ENCODE results near the gene PRTN3. TPM values are rescaled to one million over a fixed set of nuclear protein-coding genes. Genes with fewer than 3 reads are reported as not detected.
A peak's percentile ranks its signal among the peaks of the same experiment; 100 is the strongest.
"Not testable (repeated sequence)": the region's sequence is repeated elsewhere in the genome, so short reads cannot be mapped to it uniquely, and the experiment has no call there.

The PRTN3 gene
- total RNA-seq, 1 experiment from 2014 or later = not detected

GRCh38 chr19:843836-844545 lies 3.2 kb downstream of the PRTN3 start:
- DNase-seq (ENCODE audit: low read depth) = no peak

DNA sequence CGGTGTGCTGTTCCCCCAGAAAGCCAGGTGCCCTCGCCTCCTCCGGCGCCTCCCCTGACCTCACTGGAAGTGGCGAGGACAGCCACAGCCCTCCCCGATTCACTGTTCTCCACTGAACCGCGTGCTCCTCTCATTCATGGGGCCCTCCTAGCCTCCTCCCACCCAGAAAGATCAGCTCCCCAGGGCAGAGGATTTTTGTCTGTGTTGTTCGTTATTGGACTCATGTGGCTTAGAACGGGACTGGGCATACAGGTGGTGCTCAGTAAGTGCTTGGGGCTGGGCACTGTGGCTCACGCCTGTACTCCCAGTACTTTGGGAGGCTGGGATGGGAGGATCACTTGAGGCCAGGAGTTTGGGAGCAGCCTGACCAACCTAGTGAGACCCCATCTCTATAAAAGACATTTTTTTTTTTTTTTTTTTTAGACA lies 3.8 kb downstream of the PRTN3 start:
- DNase-seq (ENCODE audit: low read depth) = no peak

DNA sequence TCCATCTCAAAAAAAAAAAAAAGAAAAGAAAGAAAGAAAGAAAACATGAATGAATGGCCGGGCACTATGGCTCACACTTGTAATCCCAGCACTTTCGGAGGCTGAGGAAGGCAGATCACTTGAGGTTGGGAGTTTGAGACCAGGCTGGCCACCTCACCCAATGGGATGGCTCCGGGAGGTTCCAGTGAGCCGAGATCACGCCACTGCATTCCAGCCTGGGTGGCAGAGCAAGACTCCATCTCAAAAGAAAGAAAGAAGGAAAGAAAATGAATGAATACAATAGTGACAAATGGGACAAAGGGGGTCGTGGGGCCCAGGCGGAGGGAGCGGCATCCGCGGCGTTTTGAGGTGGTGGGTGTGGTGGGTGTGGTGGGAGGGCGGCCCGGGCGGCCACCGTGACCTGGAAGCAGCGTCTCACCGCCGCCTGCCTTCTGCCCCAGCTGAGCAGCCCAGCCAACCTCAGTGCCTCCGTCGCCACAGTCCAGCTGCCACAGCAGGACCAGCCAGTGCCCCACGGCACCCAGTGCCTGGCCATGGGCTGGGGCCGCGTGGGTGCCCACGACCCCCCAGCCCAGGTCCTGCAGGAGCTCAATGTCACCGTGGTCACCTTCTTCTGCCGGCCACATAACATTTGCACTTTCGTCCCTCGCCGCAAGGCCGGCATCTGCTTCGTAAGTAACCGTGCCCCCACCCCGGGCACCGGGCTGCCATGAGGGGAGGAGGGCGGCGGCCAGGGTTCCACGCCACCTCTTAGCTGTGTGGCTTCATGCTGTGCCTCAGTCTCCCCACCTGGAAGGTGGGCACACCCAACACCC lies 5.1 kb downstream of the PRTN3 start:
- no peak for DNase-seq (ENCODE audit: low read depth)

- DNase-seq (ENCODE audit: low read depth) = no peak
Measured at GRCh38 chr19:848386-848921, 7.7 kb downstream of the PRTN3 start.

GRCh38 chr19:849195-849594 lies 8.4 kb downstream of the PRTN3 start:
- DNase-seq (ENCODE audit: low read depth) = not testable (repeated sequence)

- DNase-seq (ENCODE audit: low read depth) = peak; percentile 69
Measured at GRCh38 chr19:850221-850978, 9.6 kb downstream of the PRTN3 start.

DNA sequence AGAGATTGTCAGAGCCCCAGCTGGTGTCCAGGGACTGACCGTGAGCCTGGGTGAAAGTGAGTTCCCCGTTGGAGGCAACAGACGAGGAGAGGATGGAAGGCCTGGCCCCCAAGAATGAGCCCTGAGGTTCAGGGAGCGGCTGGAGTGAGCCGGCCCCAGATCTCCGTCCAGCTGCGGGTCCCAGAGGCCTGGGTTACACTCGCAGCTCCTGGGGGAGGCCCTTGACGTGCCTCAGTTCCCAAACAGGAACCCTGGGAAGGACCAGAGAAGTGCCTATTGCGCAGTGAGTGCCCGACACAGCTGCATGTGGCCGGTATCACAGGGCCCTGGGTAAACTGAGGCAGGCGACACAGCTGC lies 10.2 kb downstream of the PRTN3 start:
- DNase-seq (ENCODE audit: low read depth) = no peak

DNA sequence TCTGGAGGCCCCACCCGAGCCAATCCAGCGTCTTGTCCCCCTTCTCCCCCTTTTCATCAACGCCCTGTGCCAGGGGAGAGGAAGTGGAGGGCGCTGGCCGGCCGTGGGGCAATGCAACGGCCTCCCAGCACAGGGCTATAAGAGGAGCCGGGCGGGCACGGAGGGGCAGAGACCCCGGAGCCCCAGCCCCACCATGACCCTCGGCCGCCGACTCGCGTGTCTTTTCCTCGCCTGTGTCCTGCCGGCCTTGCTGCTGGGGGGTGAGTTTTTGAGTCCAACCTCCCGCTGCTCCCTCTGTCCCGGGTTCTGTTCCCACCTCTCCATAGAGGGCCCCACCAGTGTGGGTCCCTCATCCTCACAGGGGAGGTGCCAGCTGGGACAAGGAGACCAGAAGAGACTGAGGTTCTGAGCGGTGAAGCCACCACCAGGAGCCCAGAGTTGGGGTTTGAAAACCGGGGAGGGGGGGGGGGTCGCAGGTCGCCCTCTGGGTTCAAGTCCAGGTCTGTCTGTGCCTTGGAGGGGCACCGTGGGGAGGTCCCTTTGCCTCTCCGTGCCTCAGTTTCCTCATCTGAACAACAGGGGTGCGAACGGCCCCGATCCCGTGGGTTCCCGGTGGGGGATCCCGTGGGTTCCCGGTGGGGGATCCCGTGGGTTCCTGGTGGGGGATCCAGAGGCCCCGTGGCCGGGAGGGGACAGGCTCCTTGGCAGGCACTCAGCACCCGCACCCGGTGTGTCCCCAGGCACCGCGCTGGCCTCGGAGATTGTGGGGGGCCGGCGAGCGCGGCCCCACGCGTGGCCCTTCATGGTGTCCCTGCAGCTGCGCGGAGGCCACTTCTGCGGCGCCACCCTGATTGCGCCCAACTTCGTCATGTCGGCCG lies 11.6 kb downstream of the PRTN3 start, which contains the start of gene ELANE:
TSS of gene ELANE (plus strand) at position 168 of the 878 bp plus-strand sequence. CDS start at position 194, 26 bp downstream.
- DNase-seq (ENCODE audit: low read depth) = no peak

GRCh38 chr19:853014-853585 lies 12.3 kb downstream of the PRTN3 start:
- no peak for DNase-seq (ENCODE audit: low read depth)

DNA sequence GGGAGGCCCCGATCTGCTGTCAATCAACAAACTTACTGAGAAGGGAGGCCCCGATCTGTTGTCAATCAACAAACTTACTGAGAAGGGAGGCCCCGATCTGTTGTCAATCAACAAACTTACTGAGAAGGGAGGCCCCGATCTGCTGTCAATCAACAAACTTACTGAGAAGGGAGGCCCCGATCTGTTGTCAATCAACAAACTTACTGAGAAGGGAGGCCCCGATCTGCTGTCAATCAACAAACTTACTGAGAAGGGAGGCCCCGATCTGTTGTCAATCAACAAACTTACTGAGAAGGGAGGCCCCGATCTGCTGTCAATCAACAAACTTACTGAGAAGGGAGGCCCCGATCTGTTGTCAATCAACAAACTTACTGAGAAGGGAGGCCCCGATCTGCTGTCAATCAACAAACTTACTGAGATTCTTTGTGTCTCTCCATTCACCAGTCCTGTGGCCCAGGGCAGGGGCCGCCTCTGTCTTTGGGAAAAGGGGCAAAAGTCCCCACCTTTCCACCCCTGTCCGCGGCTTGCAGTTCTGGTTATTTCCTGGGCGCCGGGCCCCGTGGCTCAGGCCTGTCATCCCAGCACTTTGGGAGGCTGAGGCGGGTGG lies 12.9 kb downstream of the PRTN3 start:
- not testable (repeated sequence) for DNase-seq (ENCODE audit: low read depth)

DNA sequence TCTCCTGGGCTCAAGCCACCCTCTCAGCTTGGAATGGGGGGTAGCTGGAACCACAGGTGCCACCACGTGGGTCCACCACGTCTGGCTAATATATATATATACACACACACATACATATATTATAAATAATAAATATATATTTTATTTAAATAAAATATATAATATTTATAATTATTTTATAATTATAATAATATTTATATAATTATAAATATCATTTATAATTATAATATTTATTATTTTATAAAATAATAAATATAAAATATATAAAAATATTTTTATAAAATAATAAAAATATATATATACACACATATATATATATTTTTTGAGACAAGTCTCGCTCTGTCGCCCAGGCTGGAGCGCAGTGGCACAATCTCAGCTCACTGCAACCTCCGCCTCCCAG lies 13.8 kb downstream of the PRTN3 start:
- DNase-seq (ENCODE audit: low read depth) = no peak

GRCh38 chr19:855142-855541 lies 14.3 kb downstream of the PRTN3 start:
- no peak for DNase-seq (ENCODE audit: low read depth)

- DNase-seq (ENCODE audit: low read depth) = no peak
Measured at GRCh38 chr19:855566-856120, 14.8 kb downstream of the PRTN3 start.

DNA sequence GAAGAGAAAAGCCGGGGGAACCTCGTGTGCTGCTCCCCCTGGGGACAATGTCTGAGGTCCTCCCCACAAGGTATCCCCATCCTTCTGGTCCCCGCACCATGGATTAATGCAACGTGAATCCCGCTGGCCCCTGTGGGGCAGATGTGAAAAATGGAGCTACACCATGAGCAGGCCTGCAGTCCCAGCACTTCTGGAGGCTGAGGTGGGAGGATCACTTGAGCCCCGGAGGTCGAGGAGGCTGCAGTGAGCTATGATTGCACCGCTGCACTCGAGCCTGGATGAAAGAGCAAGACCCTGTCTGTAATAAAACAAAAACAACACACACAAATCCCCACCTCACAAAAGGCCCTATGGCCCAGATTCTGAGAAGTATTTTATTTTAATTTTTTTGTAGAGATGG lies 17.5 kb downstream of the PRTN3 start:
- no peak for DNase-seq (ENCODE audit: low read depth)

DNA sequence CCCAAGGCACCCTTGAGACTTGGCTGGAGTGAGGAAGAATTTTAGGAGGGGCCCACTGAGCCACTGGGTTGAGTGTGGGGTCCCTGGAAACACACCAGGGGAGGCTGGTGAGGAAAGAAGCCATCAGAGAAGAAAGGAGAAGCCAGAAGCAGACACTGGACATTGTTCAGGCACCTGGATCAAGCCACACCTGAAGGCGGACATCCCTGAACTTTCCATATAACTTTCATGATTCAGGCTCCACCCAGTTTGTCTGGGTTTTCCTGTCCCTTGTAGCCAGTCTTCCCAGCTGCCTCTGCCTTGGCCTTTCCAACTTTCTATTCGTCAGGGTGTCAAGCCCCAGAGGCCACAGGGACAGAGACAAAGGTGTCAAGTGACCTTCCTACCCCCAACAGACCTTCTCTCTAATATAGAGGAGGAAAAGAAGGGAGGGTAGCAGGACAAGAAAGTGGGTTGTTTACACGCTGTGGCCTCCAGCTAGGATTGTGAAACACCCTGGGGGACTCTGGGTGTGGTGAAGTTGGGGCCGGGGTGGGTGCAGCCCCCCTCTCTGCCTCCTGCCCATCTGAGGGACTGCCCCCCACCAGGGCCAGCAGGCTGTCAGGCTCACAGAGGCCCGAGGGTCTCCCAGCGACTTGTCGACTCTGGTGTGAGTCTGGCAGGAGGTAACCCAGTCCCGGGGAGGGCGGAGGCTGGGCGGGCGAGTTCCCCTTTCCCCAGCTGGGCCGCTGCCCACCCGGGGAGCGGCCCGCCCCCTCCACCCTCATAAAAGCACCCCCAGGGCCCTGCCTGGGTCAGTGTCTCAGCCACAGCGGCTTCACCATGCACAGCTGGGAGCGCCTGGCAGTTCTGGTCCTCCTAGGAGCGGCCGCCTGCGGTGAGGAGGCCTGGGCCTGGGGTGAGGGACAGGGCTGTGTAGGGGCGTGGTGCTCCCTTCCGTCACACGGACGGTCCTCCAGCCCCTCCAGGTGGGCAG lies 18.4 kb downstream of the PRTN3 start, which contains the start of gene CFD:
TSS of gene CFD (plus strand) at position 797 of the 976 bp plus-strand sequence. CDS start at position 823, 26 bp downstream.
- DNase-seq (ENCODE audit: low read depth) = no peak

DNA sequence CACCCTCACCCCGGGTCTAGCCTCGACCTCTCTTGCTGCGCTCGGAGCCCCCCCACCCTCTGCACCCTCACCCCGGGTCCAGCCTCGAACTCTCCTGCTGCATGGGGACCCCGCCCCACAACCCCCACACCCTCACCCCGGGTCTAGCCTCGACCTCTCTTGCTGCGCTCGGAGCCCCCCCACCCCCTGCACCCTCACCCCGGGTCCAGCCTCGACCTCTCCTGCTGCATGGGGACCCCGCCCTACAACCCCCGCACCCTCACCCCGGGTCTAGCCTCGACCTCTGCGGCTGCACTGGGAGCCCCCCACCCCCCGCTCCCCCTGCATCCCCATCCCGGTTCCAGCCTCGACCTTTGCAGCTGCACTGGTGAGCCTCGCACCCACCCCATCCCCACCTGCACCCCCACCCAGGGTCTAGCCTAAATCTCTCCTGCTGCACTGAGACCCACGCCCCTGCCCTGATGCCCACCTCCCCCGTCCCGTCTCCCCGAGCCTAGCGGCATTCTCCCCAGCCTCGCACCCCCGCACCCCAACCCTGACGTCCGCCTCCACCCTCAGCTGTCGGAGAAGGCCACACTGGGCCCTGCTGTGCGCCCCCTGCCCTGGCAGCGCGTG lies 20.4 kb downstream of the PRTN3 start:
- no peak for DNase-seq (ENCODE audit: low read depth)

DNA sequence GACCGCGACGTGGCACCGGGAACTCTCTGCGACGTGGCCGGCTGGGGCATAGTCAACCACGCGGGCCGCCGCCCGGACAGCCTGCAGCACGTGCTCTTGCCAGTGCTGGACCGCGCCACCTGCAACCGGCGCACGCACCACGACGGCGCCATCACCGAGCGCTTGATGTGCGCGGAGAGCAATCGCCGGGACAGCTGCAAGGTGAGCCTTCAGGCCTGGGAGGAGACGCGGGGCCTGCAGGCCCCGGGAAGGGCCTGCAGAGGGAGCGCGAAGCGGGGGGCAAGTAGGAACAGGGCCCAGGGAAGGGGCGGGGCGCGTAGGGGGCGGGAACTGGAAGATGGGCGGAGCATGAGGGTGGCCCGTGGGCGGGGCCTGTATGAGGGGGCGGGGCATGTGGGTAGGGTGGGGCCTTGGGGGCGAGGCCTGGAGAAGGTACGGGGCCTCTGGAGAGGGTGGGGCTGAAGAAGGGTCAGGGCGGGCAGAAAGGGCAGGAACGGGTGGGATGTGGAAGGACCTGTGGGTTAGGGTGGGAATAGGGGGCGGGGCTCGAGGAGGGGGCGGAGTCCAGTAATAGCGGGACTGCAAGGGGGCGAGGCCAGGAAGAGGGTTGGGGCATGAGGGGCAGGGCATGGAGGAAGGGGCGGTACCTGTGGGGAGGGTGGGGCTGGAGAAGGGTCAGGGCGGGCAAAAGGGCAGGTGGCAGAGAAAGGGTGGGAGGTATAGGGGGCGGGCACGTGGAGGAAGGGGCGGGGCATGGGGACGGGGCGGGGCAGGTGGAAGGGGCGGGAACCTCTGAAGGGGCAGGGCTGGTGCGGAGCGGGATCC lies 21.2 kb downstream of the PRTN3 start:
- no peak for DNase-seq (ENCODE audit: low read depth)

Data from HT1080 (cell line).